GM21447 (cell line): ENCODE results near the gene MATN3.

Source experiments
- ATAC-seq: cut with Tn5 transposase; IDR thresholded peaks from one replicate; pipeline ENCODE4 v1.9.1; 2021; ENCODE audit not compliant: unreplicated experiment

The MATN3 gene

DNA sequence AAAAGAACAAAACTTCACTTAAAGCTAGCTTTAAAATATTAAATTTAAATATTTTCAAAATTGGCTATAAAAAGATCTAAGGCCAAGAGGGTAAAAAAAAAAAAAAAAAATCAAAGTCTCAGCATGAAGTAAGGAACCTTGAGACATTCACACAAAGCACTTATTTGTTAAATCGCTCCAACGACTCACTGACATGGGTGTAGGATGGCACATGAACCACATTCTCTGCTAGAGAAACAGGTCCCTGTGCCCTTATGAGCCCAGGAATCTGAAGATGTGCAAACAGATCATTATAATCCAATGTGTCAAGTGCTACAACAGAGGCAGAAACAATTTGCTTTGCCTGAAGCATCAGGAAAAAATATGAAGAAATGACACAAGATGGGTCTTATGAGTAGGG is 25.2 kb upstream of the MATN3 start:
- no peak for ATAC-seq

DNA sequence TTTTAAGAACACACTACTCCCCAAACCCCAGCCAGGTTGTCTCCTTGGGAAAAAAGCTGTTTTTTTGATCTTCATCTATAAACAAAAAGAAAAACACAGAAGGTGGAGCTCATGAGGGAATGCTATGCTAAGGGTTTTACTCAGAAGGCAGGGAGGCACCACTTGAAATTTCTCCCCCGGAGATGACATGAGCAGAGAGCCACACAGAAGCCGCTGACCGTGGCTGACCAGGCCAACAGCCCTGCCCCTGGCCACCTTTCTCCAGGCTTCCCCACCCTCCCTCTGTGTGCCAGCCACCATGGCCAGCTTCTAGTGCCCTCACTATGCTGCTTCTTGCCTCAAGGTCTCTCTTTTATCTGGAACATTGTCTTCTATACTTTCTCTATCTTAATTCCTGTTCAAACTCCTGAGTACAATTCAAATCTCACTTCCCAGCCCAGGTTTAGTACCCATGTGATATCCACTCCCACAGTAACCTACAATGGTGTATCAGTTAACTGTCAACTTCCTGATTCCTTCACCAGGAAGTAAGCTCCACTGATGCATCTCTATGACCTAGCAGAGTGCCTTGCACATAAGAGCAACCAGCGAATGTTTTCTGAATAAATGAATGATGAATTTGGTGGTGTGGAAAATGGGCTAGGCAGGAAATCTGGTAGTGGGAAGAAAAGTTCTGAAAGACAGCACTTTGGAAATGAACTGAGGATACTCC is 23.6 kb upstream of the MATN3 start:
- ATAC-seq: no peak

DNA sequence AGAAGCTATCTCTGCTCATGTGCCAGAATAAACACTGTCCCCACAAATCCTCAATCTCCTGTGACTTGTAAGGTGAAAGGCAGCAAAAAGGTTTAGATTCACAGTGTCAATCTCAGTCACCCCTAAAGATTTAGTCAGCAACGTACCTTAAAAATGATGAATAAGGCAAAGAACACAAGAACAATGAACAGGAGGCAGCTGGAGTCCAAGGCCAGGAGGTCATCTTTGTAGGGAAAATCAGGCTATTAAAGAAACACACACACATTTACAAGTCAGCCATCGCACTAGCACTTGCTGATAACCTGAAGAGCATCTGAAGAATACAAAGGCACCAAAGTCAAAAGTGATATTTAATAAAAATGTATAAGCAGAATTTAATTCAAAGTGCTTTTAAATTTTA is 22.4 kb upstream of the MATN3 start:
- ATAC-seq: no peak

DNA sequence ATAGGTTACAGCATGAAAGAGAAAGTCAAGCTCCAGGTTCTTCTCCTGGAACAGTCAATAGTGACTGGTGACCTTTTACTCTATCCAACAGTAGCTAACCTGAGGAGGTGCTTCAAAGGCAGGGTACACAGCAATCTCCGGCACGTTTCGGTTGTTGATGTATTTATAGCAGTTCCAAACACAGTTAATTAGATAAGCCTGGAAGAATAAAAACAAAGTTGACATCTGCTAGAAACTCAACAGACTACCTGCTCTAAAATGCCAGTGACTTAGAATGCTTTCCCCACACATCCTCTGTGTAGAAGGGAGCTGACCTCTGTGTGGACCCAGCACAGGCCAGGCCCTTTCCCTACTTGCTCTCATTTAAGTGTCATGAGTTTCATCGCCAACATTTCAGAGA is 21.8 kb upstream of the MATN3 start:
- ATAC-seq: no peak

DNA sequence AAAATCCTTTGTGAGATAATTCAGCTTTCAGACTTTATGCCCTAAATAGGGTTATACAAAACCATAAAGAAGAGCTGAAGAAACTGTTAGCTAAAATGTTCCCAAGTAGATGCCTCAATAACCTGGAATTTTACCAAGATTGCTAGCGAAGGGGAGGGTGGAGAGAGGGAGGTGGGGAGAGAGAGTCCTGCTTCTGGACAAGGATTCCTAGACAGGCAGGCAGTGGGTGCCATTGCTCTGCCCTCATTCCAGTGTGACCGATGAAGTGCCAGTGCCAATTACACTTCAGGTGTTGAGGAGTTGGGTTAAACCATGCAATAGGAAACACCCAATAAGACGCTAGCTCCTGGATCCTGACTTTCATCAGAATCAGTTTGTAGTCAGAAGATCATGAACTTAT is 20.9 kb upstream of the MATN3 start:
- no peak for ATAC-seq

DNA sequence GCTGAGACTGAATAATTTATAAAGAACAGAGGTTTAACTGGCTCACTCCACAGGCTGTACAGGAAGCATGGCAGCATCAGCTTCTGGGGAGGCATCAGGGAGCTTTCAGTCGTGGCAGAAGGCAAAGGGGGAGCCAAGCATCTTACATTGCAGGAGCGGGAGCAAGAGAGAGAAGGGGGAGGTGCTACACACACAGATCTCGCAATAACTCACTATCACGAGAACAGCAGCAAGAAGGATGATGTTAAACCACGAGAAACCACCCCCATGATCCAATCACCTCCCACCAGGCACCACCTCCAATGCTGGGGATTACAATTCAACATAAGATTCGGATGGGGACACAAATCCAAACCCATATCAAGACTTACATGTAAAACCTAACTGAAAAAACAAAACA is 17.8 kb upstream of the MATN3 start:
- ATAC-seq: no peak

DNA sequence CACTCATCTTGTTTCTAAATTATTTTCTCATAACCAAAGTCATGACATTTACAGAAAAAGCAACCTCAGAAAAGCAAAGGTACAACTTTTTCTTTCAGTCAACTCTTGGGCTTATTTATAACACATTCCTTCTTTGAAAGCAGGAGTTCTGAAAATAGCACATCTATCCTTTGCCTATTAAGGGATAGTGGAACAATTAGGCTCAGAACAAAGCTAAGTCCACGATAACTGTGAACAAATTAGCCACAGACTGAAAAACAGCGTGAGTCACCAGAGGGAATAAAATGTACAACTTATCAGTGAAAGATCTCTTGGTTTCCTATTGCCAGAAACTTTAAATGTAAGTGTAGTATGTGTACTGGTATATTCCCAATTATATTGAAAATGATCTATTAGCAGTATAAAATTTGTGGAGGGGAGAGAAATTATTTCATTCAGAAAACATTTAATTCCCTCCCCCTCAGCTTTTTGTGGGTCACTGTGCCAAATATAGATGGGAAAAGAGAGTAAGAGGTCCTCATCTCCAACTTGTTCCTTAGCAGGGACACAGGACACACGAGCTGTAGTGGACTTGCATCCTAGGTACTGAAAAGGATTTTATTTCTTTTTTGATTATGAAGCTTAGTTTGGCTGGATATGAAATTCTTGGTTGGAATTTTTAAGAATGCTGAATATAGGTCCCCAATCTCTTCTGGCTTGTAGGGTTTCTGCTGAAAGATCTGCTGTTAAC is 15.4 kb upstream of the MATN3 start:
- ATAC-seq: no peak

DNA sequence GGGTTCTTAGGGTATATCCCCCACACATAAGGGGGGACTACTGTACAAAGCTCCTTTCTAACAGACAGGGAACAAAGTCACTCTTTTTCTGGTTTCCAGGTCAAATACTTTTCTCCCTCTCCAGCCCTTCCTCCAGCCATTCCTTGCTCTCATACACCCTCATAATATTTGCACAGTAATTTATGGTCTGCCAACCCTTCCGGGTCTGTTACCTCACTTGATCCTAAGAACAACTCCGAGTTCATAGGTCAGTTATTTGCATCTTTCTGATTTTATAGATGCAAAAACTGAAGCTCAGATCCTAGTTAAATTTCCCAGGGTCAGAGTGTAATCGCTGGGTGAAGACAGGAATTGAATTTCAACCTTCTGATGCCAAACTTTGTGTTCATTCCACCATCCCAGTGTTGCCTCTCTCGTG is 14.8 kb upstream of the MATN3 start:
- no peak for ATAC-seq

DNA sequence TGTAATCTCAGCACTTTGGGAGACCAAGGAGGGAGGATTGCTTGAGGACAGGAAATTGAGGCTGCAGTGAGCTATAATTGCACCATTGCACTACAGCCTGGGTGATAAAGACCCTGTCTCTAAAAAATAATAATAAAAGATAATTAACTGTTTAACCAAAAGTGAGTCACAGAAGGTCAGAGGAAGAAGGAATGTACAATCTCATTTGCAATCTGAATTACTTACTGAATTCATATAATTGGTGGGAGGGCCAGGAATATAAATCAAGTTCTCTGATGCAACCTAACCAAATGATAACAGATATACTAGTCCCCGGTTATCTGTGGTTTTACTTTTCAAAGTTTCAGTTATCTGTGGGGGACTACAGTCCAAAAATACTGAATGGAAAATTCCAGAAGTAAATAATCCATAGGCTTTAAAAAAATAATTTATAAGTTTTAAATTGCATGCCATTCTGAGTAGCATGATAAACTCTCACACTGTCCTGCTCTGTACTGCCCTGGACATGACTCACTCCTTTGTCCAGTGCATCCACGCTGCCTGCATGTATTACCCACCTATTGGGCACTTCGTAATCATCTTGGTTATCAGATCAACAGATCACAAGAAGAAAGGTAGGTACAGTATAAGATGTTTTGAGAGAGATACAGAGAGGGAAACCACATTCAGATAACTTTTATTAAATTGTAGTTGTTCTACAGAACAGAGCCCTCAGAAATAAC is 12.8 kb upstream of the MATN3 start:
- ATAC-seq: no peak

DNA sequence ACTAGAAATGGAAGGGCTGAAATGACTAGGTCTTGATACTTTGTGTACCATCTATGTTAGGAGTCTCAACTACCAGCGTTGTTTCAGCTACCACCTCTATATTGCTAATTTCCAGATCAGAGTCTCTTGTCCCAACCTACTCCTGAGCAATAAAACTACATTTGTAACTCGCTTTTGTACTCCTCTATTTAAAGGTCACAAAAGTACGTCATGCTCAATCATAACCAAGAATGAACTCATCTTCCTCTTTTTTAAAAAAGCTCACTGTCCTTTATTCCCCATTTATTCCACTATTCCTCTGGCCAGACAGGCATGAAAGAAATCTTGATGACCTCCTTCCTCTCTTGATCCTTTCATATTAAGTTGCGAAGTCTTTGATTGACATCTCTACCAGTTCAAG is 11.2 kb upstream of the MATN3 start:
- no peak for ATAC-seq

DNA sequence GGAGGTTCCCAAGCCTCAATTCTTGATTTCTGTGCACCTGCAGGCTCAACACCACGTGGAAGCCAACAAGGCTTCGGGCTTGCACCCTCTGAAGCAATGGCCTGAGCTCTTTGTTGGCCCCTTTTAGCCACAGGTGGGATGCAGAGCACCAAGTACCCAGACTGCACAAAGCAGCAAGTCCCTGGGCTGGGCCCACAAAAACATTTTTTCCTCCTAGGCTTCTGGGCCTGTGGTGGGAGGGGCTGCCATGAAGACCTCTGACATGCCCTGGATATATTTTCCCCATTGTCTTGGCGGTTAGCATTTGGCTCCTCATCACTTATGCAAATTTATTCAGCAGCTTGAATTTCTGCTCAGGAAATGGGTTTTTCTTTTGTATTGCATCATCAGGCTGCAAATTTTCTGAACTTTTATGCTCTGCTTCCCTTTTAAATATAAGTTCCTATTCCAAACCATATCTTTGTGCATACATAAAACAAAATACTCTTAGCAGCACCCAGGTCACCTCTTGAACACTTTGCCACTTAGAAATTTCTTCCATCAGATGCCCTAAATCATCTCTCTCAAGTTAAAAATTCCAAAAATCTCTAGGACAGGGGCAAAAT is 9.0 kb upstream of the MATN3 start:
- no peak for ATAC-seq

DNA sequence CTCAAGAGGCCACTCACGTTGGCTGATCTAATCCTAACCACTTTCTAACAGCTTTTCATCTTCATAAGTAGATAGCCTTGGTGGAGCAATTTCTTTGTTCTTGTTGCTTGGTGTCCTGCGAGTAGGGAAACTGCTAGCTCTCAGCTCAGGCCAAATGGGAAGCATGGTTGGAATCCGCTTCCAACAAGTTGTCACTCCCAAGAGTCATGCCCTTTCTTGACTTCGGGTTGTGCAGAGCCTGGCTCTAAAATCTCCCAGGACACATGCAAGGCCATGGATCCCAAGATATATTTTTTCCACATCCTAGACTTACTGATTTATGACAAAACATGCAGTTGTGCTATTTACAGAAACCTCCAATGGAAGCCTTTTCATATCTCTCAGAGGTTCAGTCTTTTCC is 7.3 kb upstream of the MATN3 start:
- no peak for ATAC-seq

DNA sequence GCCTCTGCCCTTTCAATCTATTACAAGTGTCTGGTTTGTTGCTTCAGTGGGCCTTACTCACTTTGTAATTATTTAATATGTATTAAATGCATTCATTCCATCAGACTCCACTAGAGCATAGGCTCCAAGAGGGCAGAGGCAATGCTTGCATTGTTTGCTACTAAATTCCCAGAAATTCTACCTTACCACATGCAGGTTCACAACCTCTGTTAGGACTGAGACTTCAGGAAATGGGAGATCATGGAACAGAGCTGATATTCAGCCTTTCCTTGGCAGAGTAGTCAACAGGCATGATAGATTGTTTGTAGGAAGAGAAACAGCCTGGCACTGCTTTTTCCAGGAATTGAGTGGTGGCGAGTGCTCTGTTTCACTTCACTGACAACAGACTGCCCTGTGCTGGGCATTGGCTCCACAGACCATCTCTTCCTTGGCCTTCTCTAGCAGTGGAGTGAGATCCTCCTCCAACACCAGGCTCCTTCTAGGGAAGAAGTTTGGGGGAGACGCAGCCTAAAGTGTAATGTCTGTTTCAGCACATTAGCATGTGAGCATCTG is 6.2 kb upstream of the MATN3 start:
- ATAC-seq: no peak

DNA sequence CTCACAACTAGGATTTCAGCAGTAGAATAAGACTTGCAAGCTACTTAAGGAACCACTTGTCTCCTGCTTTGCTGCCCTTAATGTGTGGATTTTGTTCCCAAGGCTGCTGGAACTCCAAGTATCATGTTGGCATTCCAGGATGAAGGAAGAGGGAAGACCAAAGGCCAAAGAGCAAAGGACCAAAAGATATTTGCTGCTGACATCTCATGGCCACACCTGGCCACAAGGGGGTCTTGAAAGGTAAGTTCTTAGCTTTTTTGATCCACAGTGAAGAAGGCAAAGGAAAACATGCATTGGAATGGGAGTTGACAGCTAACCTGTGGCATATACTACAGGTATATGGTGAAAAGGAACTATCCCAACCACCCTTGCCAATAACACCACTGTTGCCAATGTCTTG is 3.9 kb upstream of the MATN3 start:
- no peak for ATAC-seq

DNA sequence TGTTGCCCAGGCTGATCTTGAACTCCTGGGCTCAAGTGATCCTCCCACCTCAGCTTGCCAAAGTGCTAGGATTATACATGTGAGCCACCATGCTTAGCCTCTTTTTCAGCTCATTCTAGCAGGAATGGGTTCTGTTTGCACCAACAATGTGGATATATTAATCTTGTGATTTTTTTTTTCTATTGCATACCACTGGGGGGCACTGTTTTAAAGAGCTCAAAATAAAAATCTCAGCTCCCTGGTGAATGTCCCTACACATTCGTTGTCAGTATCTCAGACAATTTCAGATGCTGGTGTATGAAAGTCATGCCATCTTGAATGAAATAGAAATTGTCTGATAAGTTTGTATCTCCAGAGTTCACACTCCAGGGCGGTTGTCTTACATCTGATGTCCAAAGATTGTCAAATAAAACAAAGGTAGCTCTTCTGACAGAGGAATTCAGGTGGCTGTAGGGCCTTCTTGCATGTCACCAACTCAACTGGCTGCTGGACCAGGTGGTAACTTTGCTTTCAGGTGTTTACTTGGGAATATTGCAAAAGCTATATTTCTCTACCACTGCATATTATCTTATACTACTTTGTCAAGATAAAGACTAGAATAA is 3.1 kb upstream of the MATN3 start:
- ATAC-seq: no peak

DNA sequence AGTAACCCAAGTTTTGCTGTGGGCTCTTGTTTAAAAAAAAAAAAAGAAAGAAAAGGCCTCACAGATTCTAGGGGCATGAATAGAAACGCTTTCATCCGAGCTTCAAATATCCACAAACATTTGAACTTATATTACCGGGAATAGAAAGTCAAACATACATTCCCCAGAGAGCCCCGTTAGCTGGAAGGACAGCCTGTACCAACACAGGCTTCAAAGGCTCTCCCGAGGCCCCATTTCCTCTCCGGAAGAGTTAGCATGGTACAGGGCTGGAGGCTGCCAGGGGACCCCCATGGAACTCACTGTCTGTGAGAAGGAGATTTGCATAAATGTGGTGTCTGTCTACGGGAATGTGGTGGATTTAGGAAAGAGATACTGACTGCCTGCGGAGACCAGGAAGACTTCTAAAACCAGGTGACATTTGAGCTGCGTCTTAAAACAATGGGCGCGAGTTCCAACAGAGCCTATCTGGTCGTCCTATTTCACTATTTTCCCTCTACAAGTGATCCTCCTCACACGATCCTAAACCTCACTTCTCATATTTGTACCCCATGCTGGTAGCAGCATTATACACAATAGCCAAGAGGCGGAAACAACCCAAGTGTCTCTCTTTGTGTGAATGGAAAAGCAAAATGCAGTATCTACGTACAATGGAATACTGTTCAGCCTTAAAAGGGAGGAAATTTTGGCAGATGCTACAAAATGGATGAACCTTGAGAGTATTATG is 820 bp upstream of the MATN3 start:
- ATAC-seq: no peak

DNA sequence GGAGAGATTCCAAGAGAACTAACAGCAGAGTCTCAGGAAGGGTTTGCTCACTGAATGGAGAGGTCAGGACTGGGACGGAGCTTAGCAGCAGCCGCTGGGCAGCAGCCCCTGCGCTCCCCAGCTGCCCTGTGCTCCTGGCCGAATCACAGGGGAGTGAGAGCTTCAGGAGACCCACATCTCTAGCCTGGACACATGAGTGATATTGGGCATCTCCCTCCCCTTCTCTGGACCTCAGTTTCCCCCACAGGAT is 511 bp downstream of the MATN3 start:
- ATAC-seq: no peak

DNA sequence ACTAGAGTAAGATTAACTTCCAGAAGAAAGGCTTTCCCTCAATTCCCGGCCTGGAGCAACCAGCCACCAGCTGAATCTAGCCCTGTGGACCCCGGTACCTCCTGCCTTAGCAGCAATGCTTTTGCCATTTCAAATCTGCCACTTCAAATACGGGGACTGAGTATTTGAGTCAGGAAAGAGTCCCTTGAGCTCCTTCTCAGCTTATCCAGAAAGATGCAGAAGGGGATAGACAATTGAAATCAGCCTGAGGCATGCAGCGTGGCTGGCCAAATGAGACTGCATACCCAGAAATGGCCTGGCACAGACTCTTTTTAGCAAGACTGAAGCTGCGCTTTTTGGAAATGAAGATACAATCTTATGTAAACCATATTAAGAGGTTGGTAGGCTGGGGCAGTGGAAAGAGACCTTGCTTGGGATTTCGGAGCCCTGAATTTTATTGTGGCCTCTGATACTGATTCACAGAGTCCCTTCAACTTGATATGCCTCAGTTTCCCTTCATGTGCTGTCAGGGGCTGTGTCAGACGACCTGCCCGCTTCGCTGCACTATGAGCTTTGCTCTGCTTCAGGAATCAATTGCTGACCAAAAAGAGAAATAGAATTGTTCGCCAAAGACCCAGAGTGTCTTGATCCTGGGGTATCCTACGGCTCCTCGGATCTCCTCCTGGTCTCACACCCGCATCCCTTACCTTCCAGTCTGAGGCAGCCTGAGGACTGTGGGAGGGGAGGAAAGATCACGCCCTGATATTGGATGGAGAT is 1.0 kb downstream of the MATN3 start:
- ATAC-seq: no peak

DNA sequence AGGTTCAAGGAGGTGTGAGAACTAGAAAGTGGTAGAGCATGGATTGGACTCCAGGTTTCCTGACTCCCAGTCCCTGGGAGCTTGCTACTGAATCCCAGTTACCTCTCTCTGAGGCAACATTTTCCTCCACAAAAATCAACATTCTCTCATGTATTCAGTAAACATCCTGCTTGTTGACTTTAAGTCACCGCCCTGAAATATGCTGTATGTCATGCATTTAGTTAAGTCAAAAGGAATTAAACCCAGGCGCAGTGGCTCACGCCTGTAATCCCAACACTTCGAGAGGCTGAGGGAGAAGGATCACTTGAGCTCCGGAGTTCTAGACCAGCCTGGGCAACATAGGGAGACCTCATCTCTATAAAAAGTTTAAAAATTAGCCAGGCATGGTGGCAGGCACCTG is 3.8 kb downstream of the MATN3 start:
- no peak for ATAC-seq

DNA sequence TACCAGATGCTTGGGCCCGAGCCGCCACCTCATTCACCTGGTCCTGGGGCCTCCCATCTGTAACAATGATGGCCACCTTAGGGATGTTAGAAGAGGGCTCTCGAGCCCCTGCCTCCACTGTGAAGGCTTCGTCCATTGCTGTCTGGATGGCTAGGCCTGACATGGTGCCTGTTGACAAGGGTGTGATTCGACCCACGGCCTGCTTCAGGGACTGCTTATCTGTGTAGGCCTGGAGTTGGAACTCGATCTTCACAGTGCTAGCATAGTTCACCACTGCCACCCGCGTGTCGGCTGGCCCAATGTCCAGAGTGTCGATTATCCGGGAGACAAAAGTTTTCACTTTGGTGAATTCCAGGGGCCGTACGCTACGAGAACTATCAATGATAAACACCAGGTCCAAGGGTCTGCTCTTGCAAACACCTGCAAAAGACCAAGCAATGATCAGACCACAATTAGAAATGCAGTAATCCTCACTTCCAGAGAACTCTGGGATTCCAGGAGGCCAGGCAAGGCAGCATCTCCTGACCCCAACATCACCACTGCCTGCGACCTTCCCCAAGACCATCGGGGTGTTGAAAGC is 6.5 kb downstream of the MATN3 start:
- no peak for ATAC-seq
